ENCODE data around the gene MAGI1.

DNA sequence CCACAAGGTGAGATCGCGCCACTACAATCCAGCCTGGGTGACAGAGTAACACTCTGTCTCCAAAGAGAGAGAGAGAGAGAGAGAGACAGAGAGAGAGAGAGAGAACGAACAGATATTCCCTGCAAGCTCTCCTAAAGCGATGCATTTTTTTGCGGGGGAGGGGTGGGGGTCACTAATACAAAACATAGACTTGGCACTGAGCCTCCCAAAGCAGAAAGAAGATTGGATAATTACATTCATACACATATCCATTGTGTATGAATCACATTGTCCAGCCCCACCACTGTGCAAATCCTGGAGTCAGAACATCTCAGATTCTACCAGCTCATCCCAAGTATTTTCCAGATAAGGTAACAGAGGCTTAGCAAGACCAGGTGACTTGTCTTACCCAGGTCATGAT is 459.9 kb downstream of the MAGI1 start:
- no peak for TF ChIP-seq POLR2A (IDR thresholded peaks at IDR 0.05)
- TF ChIP-seq, protein P1, sequence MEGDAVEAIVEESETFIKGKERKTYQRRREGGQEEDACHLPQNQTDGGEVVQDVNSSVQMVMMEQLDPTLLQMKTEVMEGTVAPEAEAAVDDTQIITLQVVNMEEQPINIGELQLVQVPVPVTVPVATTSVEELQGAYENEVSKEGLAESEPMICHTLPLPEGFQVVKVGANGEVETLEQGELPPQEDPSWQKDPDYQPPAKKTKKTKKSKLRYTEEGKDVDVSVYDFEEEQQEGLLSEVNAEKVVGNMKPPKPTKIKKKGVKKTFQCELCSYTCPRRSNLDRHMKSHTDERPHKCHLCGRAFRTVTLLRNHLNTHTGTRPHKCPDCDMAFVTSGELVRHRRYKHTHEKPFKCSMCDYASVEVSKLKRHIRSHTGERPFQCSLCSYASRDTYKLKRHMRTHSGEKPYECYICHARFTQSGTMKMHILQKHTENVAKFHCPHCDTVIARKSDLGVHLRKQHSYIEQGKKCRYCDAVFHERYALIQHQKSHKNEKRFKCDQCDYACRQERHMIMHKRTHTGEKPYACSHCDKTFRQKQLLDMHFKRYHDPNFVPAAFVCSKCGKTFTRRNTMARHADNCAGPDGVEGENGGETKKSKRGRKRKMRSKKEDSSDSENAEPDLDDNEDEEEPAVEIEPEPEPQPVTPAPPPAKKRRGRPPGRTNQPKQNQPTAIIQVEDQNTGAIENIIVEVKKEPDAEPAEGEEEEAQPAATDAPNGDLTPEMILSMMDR (IDR thresholded peaks at IDR 0.05 in 8 of 11, conservative IDR thresholded peaks at IDR 0.05 in 3 of 11), result no peak
